Liver (tissue), 9 donors: ENCODE measurements around the gene BRINP1. TPM values are rescaled to one million over a fixed set of nuclear protein-coding genes. Genes with fewer than 3 reads are reported as not detected.

Source experiments
- DNase-seq: peaks from one replicate; pipeline ENCODE4 v3.0.0-alpha.2; 2017; ENCODE audit warnings: low spot score
- H3K27ac ChIP-seq, 2 donors: one replicate each; pipeline ENCODE4 v1.7.0; 2013; ENCODE audit warnings: inconsistent platforms in 2 of 2, low read length in 2 of 2, control low read depth in 1 of 2, low read depth in 1 of 2, mild to moderate bottlenecking in 1 of 2
- H3K27me3 ChIP-seq, 4 donors: one replicate each; pipeline versions ENCODE4 v1.6.1 to v1.7.0; 2013; ENCODE audit warnings: low read length in 3 of 4, inconsistent platforms in 1 of 4, mild to moderate bottlenecking in 1 of 4, moderate library complexity in 1 of 4; ENCODE audit not compliant: control insufficient read depth in 4 of 4, insufficient read depth in 4 of 4
- H3K36me3 ChIP-seq, 4 donors: one replicate each; pipeline versions ENCODE4 v1.6.1 to v1.7.0; 2013; ENCODE audit warnings: low read length in 3 of 4, mild to moderate bottlenecking in 3 of 4, low read depth in 1 of 4, moderate library complexity in 1 of 4; ENCODE audit not compliant: control insufficient read depth in 4 of 4, insufficient read depth in 3 of 4
- H3K4me1 ChIP-seq, 4 donors: one replicate each; pipeline versions ENCODE4 v1.6.1 to v1.7.0; 2013; ENCODE audit warnings: low read length in 3 of 4, mild to moderate bottlenecking in 3 of 4, moderate library complexity in 1 of 4; ENCODE audit not compliant: control insufficient read depth in 4 of 4, insufficient read depth in 4 of 4
- H3K4me3 ChIP-seq, 3 donors: one replicate each; pipeline versions ENCODE4 v1.6.1 to v1.7.0; 2013; ENCODE audit warnings: low read length in 3 of 3, control low read depth in 1 of 3, low read depth in 1 of 3, mild to moderate bottlenecking in 1 of 3
- H3K9ac ChIP-seq, 2 donors: one replicate each; pipeline ENCODE4 v1.7.0; 2013; ENCODE audit warnings: low read length in 2 of 2, mild to moderate bottlenecking in 2 of 2, moderate library complexity in 2 of 2, control low read depth in 1 of 2, low read depth in 1 of 2
- H3K9me3 ChIP-seq, 4 donors: one replicate each; pipeline versions ENCODE4 v1.6.1 to v1.7.0; 2013; ENCODE audit warnings: low read length in 3 of 4; ENCODE audit not compliant: control insufficient read depth in 4 of 4
- CTCF ChIP-seq: fragments of 150-350 bp; IDR thresholded peaks from 2 replicates; pipeline ENCODE4 v1.5.1; 2017; ENCODE audit warnings: improper control_type of control experiment, low read depth, low read length; ENCODE audit not compliant: missing input control
- EGR1 ChIP-seq, 2 donors: IDR thresholded peaks; 2 replicates each; pipeline ENCODE4 v1.6.1; 2016 to 2018; ENCODE audit warnings: antibody characterized with exemption in 2 of 2, low read depth in 2 of 2
- FOXA1 ChIP-seq: IDR thresholded peaks from 2 replicates; pipeline ENCODE4 v1.6.1; 2016; ENCODE audit warnings: antibody characterized with exemption
- FOXA2 ChIP-seq: IDR thresholded peaks from 2 replicates; pipeline ENCODE4 v1.6.1; 2016; ENCODE audit warnings: antibody characterized with exemption
- HNF4A ChIP-seq, 2 donors: conservative IDR thresholded peaks; 2 replicates each; pipeline ENCODE4 v1.6.1; 2016; ENCODE audit warnings: antibody characterized with exemption in 2 of 2, mild to moderate bottlenecking in 2 of 2
- HNF4G ChIP-seq: IDR thresholded peaks from 2 replicates; pipeline ENCODE4 v1.6.1; 2016; ENCODE audit warnings: antibody characterized with exemption
- JUND ChIP-seq, 2 donors: IDR thresholded peaks; 2 replicates each; pipeline ENCODE4 v1.6.1; 2016; ENCODE audit warnings: antibody characterized with exemption in 2 of 2
- NR2F2 ChIP-seq: IDR thresholded peaks from 2 replicates; pipeline ENCODE4 v1.6.1; 2016; ENCODE audit warnings: antibody characterized with exemption
- RAD21 ChIP-seq, 2 donors: IDR thresholded peaks; 2 replicates each; pipeline ENCODE4 v1.6.1; 2016; ENCODE audit warnings: antibody characterized with exemption in 2 of 2, mild to moderate bottlenecking in 2 of 2
- REST ChIP-seq: IDR thresholded peaks from 2 replicates; pipeline ENCODE4 v1.6.1; 2016; ENCODE audit warnings: antibody characterized with exemption, mild to moderate bottlenecking
- RXRA ChIP-seq, 2 donors: IDR thresholded peaks; 2 replicates each; pipeline ENCODE4 v1.6.1; 2017 to 2018; ENCODE audit warnings: antibody characterized with exemption in 2 of 2, mild to moderate bottlenecking in 1 of 2
- SP1 ChIP-seq: IDR thresholded peaks from 2 replicates; pipeline ENCODE4 v1.6.1; 2018; ENCODE audit warnings: antibody characterized with exemption, mild to moderate bottlenecking
- TAF1 ChIP-seq: conservative IDR thresholded peaks from 2 replicates; pipeline ENCODE4 v1.6.1; 2016; ENCODE audit warnings: antibody characterized with exemption, mild to moderate bottlenecking
- YY1 ChIP-seq: IDR thresholded peaks from 2 replicates; pipeline ENCODE4 v1.6.1; 2016; ENCODE audit warnings: antibody characterized with exemption, mild to moderate bottlenecking
- ZBTB33 ChIP-seq: IDR thresholded peaks from 2 replicates; pipeline ENCODE4 v1.6.1; 2016; ENCODE audit warnings: antibody characterized with exemption
- WGBS: extraction: QIAGEN DNeasy Blood & Tissue Kit; methylation state at CpG from one replicate; pipeline ENCODE4 v1.1.7; 2013; 5-methylcytosine and 5-hydroxymethylcytosine counted together
- polyA plus RNA-seq, 2 donors: library from polyadenylated mRNA; stranded (reverse) in 1 of 2; unstranded in 1 of 2; fragments of 200-250 nt in 1 of 2; fragments of >200 nt in 1 of 2; fragmentation: Nextera tagmentation in 1 of 2; extraction: Ambion mirVana in 1 of 2; gene quantifications; one replicate each; pipeline versions ENCODE4 v1.2.1 to v1.2.3, GENCODE V29; 2013 to 2015
- total RNA-seq, 2 donors: library from RNA; depleted of rRNA; stranded (reverse); fragments of >200 nt; gene quantifications; one replicate each; pipeline ENCODE4 v1.2.3, GENCODE V29; 2014
- TF ChIP-seq, protein P1 (sequence below): IDR thresholded peaks from 2 replicates; pipeline ENCODE4 v1.6.1; 2016; ENCODE audit warnings: antibody characterized with exemption
- TF ChIP-seq, protein P2 (sequence below): IDR thresholded peaks from 2 replicates; pipeline ENCODE4 v1.6.1; 2016; ENCODE audit warnings: antibody characterized with exemption
- donor health status: healthy.
- donor health status: healthy.
- donor health status: healthy.
- donor health status: healthy.
- donor health status: healthy.

The BRINP1 gene
- total and polyA plus RNA-seq, 4 donors = under 0.01 to 0.43 (median 0.18) TPM

- Histone ChIP-seq H3K36me3 (no peaks in the 10 kb centered on the region), H3K27me3 (peaks cover 0 to 4% (median 0%) of the 10 kb centered on the region in 4 donors), H3K9me3 (no peaks in the 10 kb centered on the region), H3K4me1 (no peaks in the 10 kb centered on the region), H3K9ac (no peak overlapping the region), H3K27ac (no peak overlapping the region), H3K4me3 (no peak overlapping the region)
- no peak for TF ChIP-seq CTCF
- TF ChIP-seq EGR1 (IDR thresholded peaks at IDR 0.05; ENCODE audit: low read depth in 2 of 2) = no peak
- no peak for TF ChIP-seq NR2F2
- no peak for TF ChIP-seq FOXA2
- no peak for TF ChIP-seq HNF4A (conservative IDR thresholded peaks at IDR 0.05)
- TF ChIP-seq ZBTB33 = no peak
- TF ChIP-seq FOXA1 = no peak
- TF ChIP-seq SP1 = no peak
- TF ChIP-seq, protein P1, sequence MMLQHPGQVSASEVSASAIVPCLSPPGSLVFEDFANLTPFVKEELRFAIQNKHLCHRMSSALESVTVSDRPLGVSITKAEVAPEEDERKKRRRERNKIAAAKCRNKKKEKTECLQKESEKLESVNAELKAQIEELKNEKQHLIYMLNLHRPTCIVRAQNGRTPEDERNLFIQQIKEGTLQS = no peak
- TF ChIP-seq YY1 = no peak
- no peak for TF ChIP-seq RXRA (IDR thresholded peaks at IDR 0.05)
- no peak for TF ChIP-seq RAD21 (IDR thresholded peaks at IDR 0.05)
- WGBS = 72% methylated on average over 9 of the region's 9 CpGs
- DNase-seq = no peak
Measured at GRCh38 chr9:119177196-119177595, 192.0 kb downstream of the BRINP1 start.

- H3K9me3 ChIP-seq = no peaks in the 10 kb centered on the region
- H3K4me3 ChIP-seq = no peak overlapping the region
- no peaks in the 10 kb centered on the region for H3K4me1 ChIP-seq
- H3K27me3 ChIP-seq = peaks cover 0 to 4% (median 0%) of the 10 kb centered on the region in 4 donors
- 70% methylated on average over 1 of the region's 1 CpG for WGBS
- no peak for DNase-seq
- H3K9ac ChIP-seq = no peak overlapping the region
- H3K27ac ChIP-seq = no peak overlapping the region
- no peaks in the 10 kb centered on the region for H3K36me3 ChIP-seq
- TF ChIP-seq ZBTB33 (no peak), FOXA2 (no peak), SP1 (no peak), JUND (IDR thresholded peaks at IDR 0.05) (no peak), HNF4G (no peak), EGR1 (IDR thresholded peaks at IDR 0.05; ENCODE audit: low read depth in 2 of 2) (no peak), HNF4A (conservative IDR thresholded peaks at IDR 0.05) (no peak), RXRA (IDR thresholded peaks at IDR 0.05) (no peak), NR2F2 (no peak), TAF1 (no peak), CTCF (no peak), YY1 (no peak), RAD21 (IDR thresholded peaks at IDR 0.05) (no peak), REST (no peak)
- TF ChIP-seq, protein P2, sequence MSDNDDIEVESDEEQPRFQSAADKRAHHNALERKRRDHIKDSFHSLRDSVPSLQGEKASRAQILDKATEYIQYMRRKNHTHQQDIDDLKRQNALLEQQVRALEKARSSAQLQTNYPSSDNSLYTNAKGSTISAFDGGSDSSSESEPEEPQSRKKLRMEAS = no peak
Measured at GRCh38 chr9:119175581-119175980, 193.7 kb downstream of the BRINP1 start.
